Mesenteric fat pad (tissue), 1 donor: ENCODE data around the gene PIF1. TPM values are rescaled to one million over a fixed set of nuclear protein-coding genes. Genes with fewer than 3 reads are reported as not detected.

Experiments used
- DNase-seq: peaks from one replicate; pipeline ENCODE4 v3.0.0-alpha.2; 2020; ENCODE audit warnings: low spot score
- total RNA-seq: library from RNA; stranded (reverse); fragmentation: NEBNext Ultra II Directional; extraction: Animal tissue kit (Norgen Biotek cat#: 25700); gene quantifications from one replicate; pipeline ENCODE4 v1.2.1, GENCODE V29; 2021
- donor health status: DM: yes; HTN: yes; CAD: no.

Gene PIF1
- total RNA-seq, 1 donor from 2014 or later: 1.6 TPM

GRCh38 chr15:64775551-64776401, 49.7 kb downstream of the PIF1 start, which contains the start of gene RBPMS2:
Gene RBPMS2 (minus strand): TSS chr15:64775589. CDS start chr15:64775319, 270 bp downstream.
- no peak for DNase-seq

- no peak for DNase-seq
These were observed 50.6 kb downstream of the PIF1 start for GRCh38 chr15:64774629-64775493.

DNA sequence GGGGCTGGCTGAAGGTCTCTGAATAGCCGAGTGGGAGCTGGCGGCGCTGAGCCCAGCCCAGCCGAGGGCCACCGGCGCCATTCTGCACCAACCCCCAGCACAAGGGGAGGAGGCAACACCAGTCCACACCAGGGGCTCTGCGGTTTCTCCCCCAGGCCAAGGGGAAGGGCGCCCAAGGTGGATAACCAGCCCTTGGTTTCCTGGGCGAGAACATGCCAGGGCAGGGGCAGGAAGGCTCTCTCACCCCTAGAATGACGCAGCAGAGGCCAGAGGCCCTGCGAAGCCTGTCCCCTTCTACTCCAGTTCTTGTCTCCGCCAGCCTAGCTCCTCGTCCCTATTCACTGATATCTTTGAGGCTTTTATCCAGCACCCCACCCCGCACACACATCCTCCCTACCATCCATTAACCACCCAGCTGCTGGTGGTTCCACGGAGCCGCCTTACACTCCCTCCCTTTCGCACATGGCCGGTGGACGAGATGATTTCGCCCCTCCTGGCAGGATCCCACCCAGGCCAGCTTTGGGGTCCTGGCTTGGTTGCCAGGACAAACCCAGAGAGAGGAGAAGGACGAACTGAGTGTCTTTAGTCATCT, 51.3 kb downstream of the PIF1 start:
- no peak for DNase-seq

- no peak for DNase-seq
These were observed 51.8 kb downstream of the PIF1 start for GRCh38 chr15:64773606-64774005.

DNA sequence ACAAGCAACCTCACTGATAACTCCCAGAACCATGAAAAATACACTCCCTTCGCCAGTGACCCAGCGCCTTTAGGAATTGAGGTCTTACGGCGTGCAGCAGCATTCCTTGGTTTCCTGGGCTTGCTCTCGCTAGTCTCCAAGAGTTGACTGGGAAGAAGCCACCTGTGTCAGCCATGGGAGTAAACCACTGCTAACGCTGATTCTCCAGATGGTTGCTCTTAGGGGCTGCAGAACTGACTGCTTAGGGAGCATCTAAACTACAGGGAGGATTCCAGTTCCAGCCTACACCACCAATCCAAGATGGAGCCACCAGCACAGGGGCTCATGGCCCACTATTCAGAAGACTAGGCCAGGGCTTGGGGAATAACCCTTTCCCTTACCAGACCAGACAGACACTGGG, 52.5 kb downstream of the PIF1 start:
- no peak for DNase-seq

- no peak for DNase-seq
These were observed 53.0 kb downstream of the PIF1 start for GRCh38 chr15:64772488-64772887.

DNA sequence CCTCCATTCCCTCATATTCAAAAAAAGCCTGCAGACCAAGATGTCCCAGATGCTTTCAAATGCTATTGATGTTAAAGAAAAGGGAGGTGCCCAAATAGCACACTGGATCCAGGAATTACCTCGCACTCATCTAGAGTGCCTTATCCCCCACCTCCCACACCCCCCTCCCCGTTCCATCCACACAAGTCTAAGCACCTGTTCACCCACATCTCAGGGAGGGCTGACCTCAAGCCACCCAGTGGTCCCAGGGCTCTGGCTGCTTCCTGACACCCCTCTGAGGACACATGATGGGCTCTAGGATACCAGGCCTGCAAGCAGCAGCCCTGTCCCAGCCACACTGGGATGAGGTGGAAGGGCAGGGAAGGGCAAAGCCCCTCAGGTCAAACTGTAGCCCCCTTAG, 54.8 kb downstream of the PIF1 start:
- no peak for DNase-seq

DNA sequence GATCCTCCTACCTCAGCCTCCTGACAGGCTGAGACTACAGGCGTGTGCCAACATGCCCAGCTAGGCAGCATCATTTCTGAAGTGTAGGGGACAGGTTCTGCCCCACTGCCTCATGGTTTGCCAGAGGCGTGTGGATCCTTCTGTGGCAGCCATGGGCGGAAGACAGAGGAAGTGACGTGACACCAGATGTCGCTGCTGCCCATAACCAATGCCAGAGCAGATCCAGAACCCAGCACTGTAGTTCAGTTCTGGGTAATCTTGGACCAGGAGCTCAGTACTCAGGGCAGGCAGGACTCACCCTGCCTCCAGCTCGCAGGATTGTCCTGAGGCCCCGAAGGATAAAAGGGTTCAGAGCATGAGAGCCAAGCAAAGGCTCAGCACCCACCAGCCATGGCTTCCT, 58.2 kb downstream of the PIF1 start:
- no peak for DNase-seq

- DNase-seq: no peak
These were observed 59.4 kb downstream of the PIF1 start for GRCh38 chr15:64766058-64766457.

Other genes with a start within 250 kb of the PIF1 start
- gene RBPMS2, start 50.1 kb downstream of the PIF1 start, total RNA-seq: 24.5 TPM
- gene PLEKHO2, start 16.3 kb upstream of the PIF1 start, total RNA-seq: 87.5 TPM
- 19.3 TPM for gene ANKDD1A, start 86.3 kb upstream of the PIF1 start, total RNA-seq
- 93.7 TPM for gene SPG21, start 164.3 kb upstream of the PIF1 start, total RNA-seq
- gene MTFMT, start 204.0 kb upstream of the PIF1 start, total RNA-seq: 14.5 TPM
- not detected for gene SLC51B, start 219.7 kb upstream of the PIF1 start, total RNA-seq
- 4.7 TPM for gene RASL12, start 242.3 kb upstream of the PIF1 start, total RNA-seq